Astrocyte of the hippocampus (primary cell): ENCODE results near the gene ERC2.

ENCODE experiments used
- DNase-seq: peaks from one replicate; pipeline ENCODE4 v3.0.0; 2011; ENCODE audit warnings: low read depth, low spot score

ERC2 gene

GRCh38 chr3:55797084-55797483 is 671.2 kb downstream of the ERC2 start:
- DNase-seq = peak; percentile 58

- no peak for DNase-seq
Observed at GRCh38 chr3:55796533-55796932, 671.7 kb downstream of the ERC2 start.

DNA sequence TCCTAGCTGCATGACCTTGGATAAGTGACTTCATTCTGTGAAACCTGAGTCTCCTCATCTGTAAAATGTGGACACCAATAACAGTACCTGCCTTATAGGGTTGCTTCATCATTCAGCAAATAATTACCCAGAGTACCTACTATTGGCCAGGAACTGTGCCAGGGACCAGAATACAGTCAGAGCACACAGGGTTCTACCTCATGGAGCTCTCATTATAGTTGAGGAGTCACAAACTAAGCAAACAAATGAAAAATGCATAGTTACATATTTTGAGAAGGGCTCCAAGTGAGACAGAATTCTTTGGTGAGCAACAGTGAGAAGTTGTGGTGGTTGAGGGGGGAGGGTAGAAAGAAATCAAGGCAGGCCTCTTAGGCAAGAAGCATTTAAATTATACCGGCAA is 672.5 kb downstream of the ERC2 start:
- peak; percentile 24 for DNase-seq

DNA sequence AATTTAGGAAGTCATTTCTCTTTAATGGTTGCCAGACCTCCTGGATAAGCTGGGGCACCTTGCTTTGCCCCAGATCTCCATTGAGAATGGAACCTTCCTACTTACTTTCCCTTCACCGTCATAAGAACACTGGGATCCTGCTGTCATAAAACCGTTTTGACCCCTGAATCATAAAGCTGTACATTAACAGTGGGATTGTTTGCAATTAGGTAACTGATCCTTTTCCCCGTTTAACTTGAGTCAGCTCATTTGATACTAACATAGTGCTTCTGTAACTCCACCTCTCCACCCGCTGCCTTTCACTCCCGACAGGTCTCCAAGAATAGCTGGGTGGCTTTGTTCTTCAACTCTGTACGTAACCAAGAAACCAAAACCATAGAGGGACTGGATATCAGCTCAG is 673.0 kb downstream of the ERC2 start:
- no peak for DNase-seq

- DNase-seq = no peak
Observed at GRCh38 chr3:55792742-55793141, 675.5 kb downstream of the ERC2 start.

DNA sequence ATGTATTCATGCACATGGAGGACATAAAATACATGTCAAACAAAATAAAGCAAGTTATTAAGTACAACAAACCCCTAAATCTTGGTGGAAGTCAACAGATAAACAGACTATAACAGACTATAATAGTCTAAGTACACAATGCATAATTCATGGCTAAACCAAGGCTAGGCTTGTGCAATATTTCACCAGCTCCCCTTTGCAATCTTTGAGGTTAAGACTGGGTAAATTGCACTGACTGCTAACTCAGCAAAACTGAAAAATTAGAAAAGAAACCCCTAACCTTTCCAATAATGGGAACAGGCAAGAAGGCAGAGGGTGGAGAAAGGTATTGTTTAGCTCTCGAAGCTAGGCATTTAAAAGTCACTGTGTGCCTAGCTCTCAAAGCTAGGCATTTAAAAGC is 676.3 kb downstream of the ERC2 start:
- DNase-seq = no peak

DNA sequence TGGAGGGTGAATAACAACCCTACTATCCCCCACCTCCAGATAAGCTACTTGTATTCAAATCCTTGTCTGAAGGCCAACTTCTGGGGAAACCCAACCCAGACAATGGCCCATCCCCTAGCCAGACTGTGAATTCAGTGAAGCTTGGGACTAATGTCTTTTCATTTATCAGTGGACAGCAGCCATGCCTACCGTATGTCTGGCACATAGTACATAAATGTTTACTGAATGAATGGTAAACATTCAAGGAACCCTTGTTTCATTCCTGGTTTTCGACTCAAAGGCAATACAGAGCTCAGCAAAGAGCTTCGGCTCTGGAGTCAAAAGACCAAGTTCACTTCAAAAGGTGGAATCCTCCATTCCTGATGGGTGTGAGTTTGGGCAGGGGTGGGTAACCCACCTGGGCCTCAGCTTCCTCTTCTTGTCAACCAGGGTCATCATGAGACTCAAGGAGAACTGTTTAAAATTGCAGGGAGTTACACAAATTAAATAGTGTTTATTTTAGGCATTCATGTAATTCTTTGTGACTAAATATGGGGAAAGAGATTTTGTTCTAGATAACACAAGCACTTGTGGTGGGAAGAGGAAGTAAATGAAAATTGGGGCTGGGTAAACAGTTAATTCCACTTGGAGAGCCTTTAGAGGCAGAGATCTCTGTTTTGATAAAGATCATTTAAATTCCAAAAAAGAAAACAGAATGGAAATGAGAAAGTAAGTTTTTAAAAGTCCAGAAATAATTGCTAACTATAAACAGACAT is 677.5 kb downstream of the ERC2 start:
- DNase-seq = peak; percentile 34

- DNase-seq = no peak
Observed at GRCh38 chr3:55789516-55789915, 678.8 kb downstream of the ERC2 start.

- DNase-seq = no peak
Observed at GRCh38 chr3:55782807-55783206, 685.5 kb downstream of the ERC2 start.

GRCh38 chr3:55782351-55782750 is 685.9 kb downstream of the ERC2 start:
- no peak for DNase-seq

DNA sequence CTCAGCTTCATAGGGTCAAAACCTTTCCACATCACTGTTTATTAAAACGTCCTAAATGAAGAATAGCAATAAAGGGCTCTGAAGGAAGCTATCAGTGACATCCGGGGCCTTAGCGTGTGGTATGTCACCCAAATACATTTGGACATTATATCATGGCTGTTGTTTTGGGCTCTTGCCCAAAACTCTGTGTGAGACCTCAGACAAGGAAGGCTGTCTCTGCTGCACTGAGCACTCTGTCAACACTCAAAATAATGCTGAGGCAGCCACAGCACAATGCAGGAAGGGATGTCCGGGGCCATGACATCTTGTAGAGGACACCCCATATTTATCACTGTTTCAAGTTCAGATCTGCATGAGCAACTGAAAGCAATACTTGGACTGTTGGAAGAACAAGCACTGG is 687.4 kb downstream of the ERC2 start:
- DNase-seq = no peak

DNA sequence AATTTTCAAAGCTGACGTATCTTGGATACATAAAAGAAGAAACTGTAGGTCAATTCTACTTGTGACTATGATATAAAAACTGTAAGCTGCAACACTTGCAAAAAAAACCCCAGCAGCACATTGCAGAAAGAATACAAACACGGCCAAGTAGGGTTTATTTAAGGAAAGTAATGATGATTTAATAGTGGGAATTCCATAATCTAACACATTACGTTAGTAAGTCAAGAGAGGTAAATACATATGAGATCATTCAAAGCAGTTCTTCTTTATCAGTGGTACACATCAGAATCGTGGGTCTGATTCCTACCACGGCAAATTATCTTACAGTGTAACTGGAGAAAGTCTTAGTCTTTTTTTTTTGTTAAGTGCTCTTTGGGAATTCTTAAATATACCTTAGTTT is 688.7 kb downstream of the ERC2 start:
- no peak for DNase-seq

- no peak for DNase-seq
Observed at GRCh38 chr3:55775366-55776154, 692.7 kb downstream of the ERC2 start.

DNA sequence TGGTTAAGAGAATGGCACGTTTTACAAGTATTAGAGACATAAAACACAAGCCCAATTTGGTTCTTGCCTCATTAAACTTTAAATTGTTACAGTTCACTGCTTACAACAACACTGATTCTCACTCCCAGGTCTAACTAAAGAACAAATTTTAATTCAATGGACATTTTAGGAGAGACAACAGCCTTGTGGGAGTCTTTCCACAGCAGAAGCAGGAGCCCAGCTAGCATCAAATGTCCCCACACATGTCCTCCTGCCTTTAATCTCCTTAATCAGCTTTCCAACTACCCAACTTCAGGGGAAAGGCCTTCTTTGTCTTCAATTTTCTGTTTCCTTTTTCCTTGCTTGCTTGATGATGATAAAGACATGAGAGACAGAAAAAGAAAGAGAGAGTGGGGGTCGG is 693.4 kb downstream of the ERC2 start:
- no peak for DNase-seq

DNA sequence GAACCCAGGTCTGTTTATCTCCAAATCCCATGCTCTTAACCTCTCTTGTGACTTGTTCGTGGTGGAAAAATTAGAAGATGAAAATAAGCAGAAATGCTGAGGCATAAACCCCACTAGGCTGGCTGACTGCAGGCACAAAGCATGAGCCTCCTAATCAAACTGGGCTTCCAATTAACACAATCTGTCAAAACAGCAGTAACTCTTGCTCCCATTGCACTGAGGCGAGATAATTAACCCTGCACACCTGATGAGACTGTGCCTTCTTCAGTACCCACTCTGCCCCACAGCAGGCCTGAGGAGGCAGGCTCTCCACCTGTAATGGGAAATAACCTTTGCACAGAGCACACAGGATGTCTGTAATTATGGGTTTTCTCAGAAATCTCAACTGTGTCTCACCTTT is 696.8 kb downstream of the ERC2 start:
- DNase-seq = no peak

- DNase-seq = no peak
Observed at GRCh38 chr3:55770077-55770476, 698.2 kb downstream of the ERC2 start.

DNA sequence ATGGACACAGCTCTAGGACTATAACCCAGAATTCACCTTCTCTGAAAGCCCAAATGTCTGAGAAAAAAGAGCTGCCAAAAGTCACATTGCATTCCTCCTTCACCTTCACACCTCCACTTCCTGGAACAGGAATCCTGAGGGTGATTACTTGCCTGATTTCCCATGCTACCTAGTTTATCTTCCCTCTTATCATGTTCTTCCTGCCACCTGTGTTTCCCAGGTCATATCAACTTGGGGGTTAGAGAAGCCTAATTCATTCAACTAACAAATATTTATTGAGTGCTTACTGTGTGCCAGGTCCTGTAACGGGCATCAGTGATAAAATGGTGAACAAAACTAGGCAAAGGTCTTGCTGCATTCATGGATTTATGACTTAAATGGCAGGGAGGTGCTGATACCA is 701.5 kb downstream of the ERC2 start:
- no peak for DNase-seq

GRCh38 chr3:55765906-55766701 is 702.2 kb downstream of the ERC2 start:
- DNase-seq = no peak

- no peak for DNase-seq
Observed at GRCh38 chr3:55765398-55765797, 702.9 kb downstream of the ERC2 start.

- DNase-seq = no peak
Observed at GRCh38 chr3:55756976-55757375, 711.3 kb downstream of the ERC2 start.

DNA sequence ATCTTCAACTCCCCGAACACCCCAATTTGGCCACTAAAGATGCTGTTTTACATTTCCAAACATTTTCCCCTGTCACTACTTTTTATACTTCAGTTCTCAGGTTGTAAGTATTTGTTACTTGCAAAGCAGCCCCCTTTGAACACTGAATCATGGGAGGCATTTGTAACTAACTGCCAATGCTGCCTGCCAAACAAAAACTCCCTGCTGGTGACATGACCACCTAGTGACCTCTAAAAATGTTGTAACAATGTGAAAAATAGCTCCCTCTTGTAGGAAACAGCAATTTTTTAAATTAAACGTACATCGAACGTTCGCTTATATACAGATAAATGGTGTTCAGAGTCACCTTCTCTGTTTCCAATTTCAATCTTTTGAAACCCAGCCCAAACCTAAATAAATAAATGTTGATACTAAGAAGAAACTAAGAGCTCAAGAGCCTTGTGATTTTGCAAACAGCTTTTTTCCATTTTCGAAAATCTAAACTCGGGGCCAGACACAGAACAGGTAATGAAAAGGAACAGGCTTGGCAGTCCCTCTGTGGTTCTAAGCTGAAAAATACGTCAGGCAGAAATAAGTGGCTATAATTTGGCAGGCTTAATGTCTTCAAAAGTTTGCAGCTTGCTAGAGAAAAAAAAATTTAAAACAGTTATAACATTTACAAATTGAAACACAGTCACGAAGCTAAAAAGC is 712.6 kb downstream of the ERC2 start:
- peak; percentile 29 for DNase-seq

DNA sequence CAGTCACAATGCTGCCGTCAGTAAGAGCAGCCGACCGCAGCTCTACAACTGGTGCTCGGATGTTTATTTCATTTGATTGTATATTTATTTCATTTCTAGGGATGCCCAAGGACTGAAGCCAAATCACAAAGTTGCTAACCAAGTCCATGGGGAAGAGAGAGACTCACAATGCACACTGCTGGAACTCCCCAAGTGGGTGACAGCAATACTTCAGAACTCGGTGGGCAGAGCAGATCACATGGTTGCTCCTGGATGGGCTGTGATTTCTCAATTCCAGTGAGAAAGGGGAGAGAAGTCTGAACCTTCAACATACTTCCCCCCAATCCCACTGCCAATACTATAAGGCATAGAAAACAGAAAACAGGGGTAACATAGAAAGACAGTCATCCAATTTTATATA is 715.4 kb downstream of the ERC2 start:
- DNase-seq = no peak
